Measurements from ENCODE around the gene IL19. TPM values are rescaled to one million over a fixed set of nuclear protein-coding genes. Genes with fewer than 3 reads are reported as not detected.

Gene IL19
- total and polyA plus RNA-seq, 2 donors (not counting 3 experiments of a cell fraction or from before 2014, with no cell fraction given) = not detected

DNA sequence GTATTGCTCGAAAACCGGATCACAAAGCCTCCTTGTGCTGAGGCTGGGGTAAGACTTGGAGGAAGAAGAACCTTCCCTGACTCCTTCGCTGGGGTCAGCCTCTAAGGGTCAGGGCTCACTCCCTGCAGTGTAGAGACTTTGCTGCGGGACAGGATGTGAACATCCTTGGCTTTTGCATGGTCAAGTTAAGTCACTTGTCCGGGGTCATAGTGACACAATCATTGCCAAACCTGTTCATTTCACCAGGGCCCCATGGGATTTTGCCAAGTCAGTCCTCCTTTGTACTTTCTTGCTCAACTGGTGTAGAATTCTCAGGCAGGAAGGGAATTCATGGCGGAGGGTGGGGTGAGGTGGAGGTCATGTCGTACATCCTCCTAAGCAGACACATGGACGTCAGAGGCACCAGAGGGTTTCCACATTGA is 26.4 kb downstream of the IL19 start:
- H3K4me2 ChIP-seq (ENCODE audit: insufficient read depth, low read length) = no peak overlapping the region
- no peaks in the 10 kb centered on the region for H4K20me1 ChIP-seq (replicated peaks; ENCODE audit: control insufficient read depth, extremely low read depth, insufficient read depth, low read length)
- dilution Hi-C loops (cut with MboI; ENCODE audit: extremely low pct_ligation_motif_present, low sequenced_read_pairs) (no loop called here), intact Hi-C loops (cut with micrococcal nuclease) (no loop called here)
- no peak overlapping the region for H2AFZ ChIP-seq (ENCODE audit: low read depth, low read length)
- H3K27ac ChIP-seq (ENCODE audit: insufficient read depth, low read depth, low read length) = no peak overlapping the region
- FAIRE-seq = no peak
- no peak for DNase-seq (ENCODE audit: low read depth, low spot score)
- ChIA-PET CTCF (interaction anchor here (1.9 kb wide), 1 partner anchor 115 kb away, joined by 7 read pairs; no protein-coding TSS in a partner anchor), POLR2A (no interaction called here)
- no peaks in the 10 kb centered on the region for H3K79me2 ChIP-seq (ENCODE audit: control insufficient read depth, insufficient read depth, low read length)
- no peak for TF ChIP-seq GATA2 (IDR thresholded peaks at IDR 0.05; ENCODE audit: insufficient read depth, insufficient read length, low read depth, low read length)
- TF ChIP-seq EZH2 (IDR thresholded peaks at IDR 0.05; ENCODE audit: borderline replicate concordance, low read depth, low read length, severe bottlenecking) = no peak
- no peak for TF ChIP-seq MYC (IDR thresholded peaks at IDR 0.05; ENCODE audit: low read depth, low read length)
- TF ChIP-seq POLR2AphosphoS5 (IDR thresholded peaks at IDR 0.05; ENCODE audit: insufficient read depth, low read depth, low read length) = no peak
- TF ChIP-seq, protein P1, sequence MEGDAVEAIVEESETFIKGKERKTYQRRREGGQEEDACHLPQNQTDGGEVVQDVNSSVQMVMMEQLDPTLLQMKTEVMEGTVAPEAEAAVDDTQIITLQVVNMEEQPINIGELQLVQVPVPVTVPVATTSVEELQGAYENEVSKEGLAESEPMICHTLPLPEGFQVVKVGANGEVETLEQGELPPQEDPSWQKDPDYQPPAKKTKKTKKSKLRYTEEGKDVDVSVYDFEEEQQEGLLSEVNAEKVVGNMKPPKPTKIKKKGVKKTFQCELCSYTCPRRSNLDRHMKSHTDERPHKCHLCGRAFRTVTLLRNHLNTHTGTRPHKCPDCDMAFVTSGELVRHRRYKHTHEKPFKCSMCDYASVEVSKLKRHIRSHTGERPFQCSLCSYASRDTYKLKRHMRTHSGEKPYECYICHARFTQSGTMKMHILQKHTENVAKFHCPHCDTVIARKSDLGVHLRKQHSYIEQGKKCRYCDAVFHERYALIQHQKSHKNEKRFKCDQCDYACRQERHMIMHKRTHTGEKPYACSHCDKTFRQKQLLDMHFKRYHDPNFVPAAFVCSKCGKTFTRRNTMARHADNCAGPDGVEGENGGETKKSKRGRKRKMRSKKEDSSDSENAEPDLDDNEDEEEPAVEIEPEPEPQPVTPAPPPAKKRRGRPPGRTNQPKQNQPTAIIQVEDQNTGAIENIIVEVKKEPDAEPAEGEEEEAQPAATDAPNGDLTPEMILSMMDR (IDR thresholded peaks at IDR 0.05; ENCODE audit: extremely low read depth in 1 of 2, insufficient read depth in 1 of 2, low read depth in 1 of 2, low read length in 2 of 2) = no peak
- no peak for TF ChIP-seq FOS (IDR thresholded peaks at IDR 0.05; ENCODE audit: borderline replicate concordance, insufficient read depth, low read length)
- no peak for TF ChIP-seq POLR2A (IDR thresholded peaks at IDR 0.05; ENCODE audit: low read depth, low read length)
- TF ChIP-seq JUN (IDR thresholded peaks at IDR 0.05; ENCODE audit: borderline replicate concordance, insufficient read depth, insufficient read length, low read depth) = no peak
- TF ChIP-seq MAX (IDR thresholded peaks at IDR 0.05; ENCODE audit: insufficient read depth, insufficient read length) = no peak
- no TSS peak for BruUV-seq (replicated peaks)
- H3K4me1 ChIP-seq (ENCODE audit: control insufficient read depth, extremely low read depth, insufficient read depth, low read length) = no peaks in the 10 kb centered on the region
- H3K27me3 ChIP-seq (ENCODE audit: control insufficient read depth in 2 of 2, insufficient read depth in 2 of 2, low read length in 2 of 2) = no peaks in the 10 kb centered on the region
- H3K9ac ChIP-seq (replicated peaks; ENCODE audit: extremely low read depth, insufficient read depth, low read length) = no peak overlapping the region
- no peak overlapping the region for H3K4me3 ChIP-seq (replicated peaks in 1 of 3; ENCODE audit: insufficient read depth in 1 of 3, low read depth in 1 of 3, low read length in 3 of 3)
- H3K36me3 ChIP-seq (ENCODE audit: control insufficient read depth in 2 of 2, extremely low read depth in 1 of 2, insufficient read depth in 2 of 2, low read length in 2 of 2) = no peaks in the 10 kb centered on the region
- H3K9me3 ChIP-seq (replicated peaks; ENCODE audit: control insufficient read depth, insufficient read depth, low read length) = no peaks in the 10 kb centered on the region
- no peaks in the 10 kb centered on the region for H3K9me1 ChIP-seq (replicated peaks; ENCODE audit: control insufficient read depth, extremely low read depth, insufficient read depth, low read length)

Measured in endothelial cell of umbilical vein (primary cell).